GM19455 (cell line): ENCODE results near the gene SEC14L5.

Experiments used
- ATAC-seq: cut with Tn5 transposase; IDR thresholded peaks from one replicate; pipeline ENCODE4 v1.9.1; 2021; ENCODE audit not compliant: unreplicated experiment

SEC14L5 gene

GRCh38 chr16:4957720-4958509 lies at the start of gene SEC14L5:
SEC14L5 (plus strand) TSS chr16:4958330; CDS start chr16:4959324, 994 bp downstream.
- peak; percentile 60 for ATAC-seq

GRCh38 chr16:4908854-4909401 lies 49.2 kb upstream of the SEC14L5 start:
- no peak for ATAC-seq

GRCh38 chr16:4909825-4910224 lies 48.3 kb upstream of the SEC14L5 start:
- no peak for ATAC-seq

- ATAC-seq, result no peak
Observed at GRCh38 chr16:4910828-4911227, 47.3 kb upstream of the SEC14L5 start.

GRCh38 chr16:4911970-4912386 lies 46.2 kb upstream of the SEC14L5 start:
- no peak for ATAC-seq

- no peak for ATAC-seq
Observed at GRCh38 chr16:4913130-4913773, 44.9 kb upstream of the SEC14L5 start.

- no peak for ATAC-seq
Observed at GRCh38 chr16:4913774-4914525, 44.2 kb upstream of the SEC14L5 start.

GRCh38 chr16:4914528-4915225 lies 43.5 kb upstream of the SEC14L5 start:
- ATAC-seq, result no peak

GRCh38 chr16:4915226-4915761 lies 42.8 kb upstream of the SEC14L5 start:
- ATAC-seq, result no peak

- ATAC-seq, result no peak
Observed at GRCh38 chr16:4917117-4917516, 41.0 kb upstream of the SEC14L5 start.

- no peak for ATAC-seq
Observed at GRCh38 chr16:4918781-4919251, 39.3 kb upstream of the SEC14L5 start.

- ATAC-seq, result no peak
Observed at GRCh38 chr16:4920826-4921225, 37.3 kb upstream of the SEC14L5 start.

GRCh38 chr16:4922721-4923342 lies 35.3 kb upstream of the SEC14L5 start:
- ATAC-seq, result no peak

GRCh38 chr16:4923853-4924252 lies 34.3 kb upstream of the SEC14L5 start:
- no peak for ATAC-seq

GRCh38 chr16:4924593-4925292 lies 33.4 kb upstream of the SEC14L5 start:
- ATAC-seq, result no peak

- no peak for ATAC-seq
Observed at GRCh38 chr16:4925293-4925607, 32.9 kb upstream of the SEC14L5 start.

GRCh38 chr16:4925791-4926190 lies 32.3 kb upstream of the SEC14L5 start:
- no peak for ATAC-seq

GRCh38 chr16:4926928-4927327 lies 31.2 kb upstream of the SEC14L5 start:
- no peak for ATAC-seq

- ATAC-seq, result no peak
Observed at GRCh38 chr16:4927661-4928060, 30.5 kb upstream of the SEC14L5 start.

- ATAC-seq, result no peak
Observed at GRCh38 chr16:4928227-4928626, 29.9 kb upstream of the SEC14L5 start.
